ENCODE measurements around the gene CDH3. TPM values are rescaled to one million over a fixed set of nuclear protein-coding genes. Genes with fewer than 3 reads are reported as not detected.

Gene CDH3
- total RNA-seq, 4 donors from 2014 or later = 0.19 to 0.83 (median 0.75) TPM; not detected in 1

DNA sequence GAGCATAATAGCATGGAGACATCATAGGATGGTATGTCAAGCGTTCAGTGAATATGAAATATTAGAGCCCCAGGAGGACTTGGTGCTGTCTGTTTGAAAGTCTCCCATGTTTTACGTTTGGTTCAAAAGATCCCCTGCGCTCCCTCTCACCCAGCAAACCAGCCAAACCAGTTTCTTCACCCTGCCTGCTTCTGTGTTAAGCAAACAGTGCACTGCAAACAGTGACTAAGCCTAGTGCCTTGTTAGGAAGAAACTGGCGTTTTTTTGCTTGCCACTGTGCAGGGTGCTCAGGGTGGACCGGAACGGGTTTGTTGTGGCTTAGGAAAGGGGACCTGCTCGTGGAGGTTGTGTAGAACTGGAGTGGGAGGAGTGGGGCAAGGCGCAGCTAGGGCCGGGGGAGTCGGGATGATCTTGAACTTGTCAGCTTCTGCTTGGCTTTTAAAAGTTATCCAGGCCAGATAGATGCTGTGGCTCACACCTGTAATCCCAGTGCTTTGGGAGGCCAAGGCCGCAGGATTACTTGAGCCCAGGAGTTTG lies 99.7 kb downstream of the CDH3 start:
- intact Hi-C loops (cut with DNase I) = no loop called here
- 78% methylated on average over 11 of the region's 11 CpGs for WGBS
- DNase-seq (ENCODE audit: extremely low spot score) = no peak
- Histone ChIP-seq H3K27ac (replicated peaks in 1 of 4) (no peak overlapping the region), H3K27me3 (peaks cover 0 to 13% (median 0%) of the 10 kb centered on the region in 4 donors), H3K9me3 (no peaks in the 10 kb centered on the region), H3K4me1 (no peaks in the 10 kb centered on the region), H3K36me3 (no peaks in the 10 kb centered on the region), H3K4me3 (no peak overlapping the region)
- TF ChIP-seq POLR2A (IDR thresholded peaks at IDR 0.05; ENCODE audit: low read depth) (no peak), EP300 (IDR thresholded peaks at IDR 0.05) (no peak), POLR2AphosphoS5 (IDR thresholded peaks at IDR 0.05) (no peak)
- TF ChIP-seq, protein P1, sequence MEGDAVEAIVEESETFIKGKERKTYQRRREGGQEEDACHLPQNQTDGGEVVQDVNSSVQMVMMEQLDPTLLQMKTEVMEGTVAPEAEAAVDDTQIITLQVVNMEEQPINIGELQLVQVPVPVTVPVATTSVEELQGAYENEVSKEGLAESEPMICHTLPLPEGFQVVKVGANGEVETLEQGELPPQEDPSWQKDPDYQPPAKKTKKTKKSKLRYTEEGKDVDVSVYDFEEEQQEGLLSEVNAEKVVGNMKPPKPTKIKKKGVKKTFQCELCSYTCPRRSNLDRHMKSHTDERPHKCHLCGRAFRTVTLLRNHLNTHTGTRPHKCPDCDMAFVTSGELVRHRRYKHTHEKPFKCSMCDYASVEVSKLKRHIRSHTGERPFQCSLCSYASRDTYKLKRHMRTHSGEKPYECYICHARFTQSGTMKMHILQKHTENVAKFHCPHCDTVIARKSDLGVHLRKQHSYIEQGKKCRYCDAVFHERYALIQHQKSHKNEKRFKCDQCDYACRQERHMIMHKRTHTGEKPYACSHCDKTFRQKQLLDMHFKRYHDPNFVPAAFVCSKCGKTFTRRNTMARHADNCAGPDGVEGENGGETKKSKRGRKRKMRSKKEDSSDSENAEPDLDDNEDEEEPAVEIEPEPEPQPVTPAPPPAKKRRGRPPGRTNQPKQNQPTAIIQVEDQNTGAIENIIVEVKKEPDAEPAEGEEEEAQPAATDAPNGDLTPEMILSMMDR (IDR thresholded peaks at IDR 0.05) = no peak

DNA sequence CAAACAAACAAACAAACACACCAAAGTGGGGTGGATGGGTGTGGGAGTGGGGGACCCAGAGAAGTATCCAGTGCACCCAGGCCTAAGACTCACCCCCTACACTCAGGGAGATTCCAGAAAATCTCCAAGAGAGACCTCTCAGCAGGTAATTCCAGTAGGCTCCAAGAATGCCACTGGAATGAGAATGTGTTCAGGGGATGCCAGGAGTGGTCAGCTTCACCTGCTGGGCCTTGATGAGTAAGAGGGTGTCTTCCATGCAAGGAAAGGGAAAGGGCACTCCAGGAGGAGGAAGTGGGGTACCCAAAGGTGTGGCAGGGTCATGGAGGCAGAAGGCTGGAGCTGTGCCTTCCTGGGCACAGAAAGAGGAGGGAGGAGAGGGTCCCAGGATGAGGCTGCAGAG lies 101.8 kb downstream of the CDH3 start:
- no peaks in the 10 kb centered on the region for H3K4me1 ChIP-seq
- TF ChIP-seq, protein P1 (IDR thresholded peaks at IDR 0.05) = no peak
- TF ChIP-seq POLR2AphosphoS5 (IDR thresholded peaks at IDR 0.05) (no peak), POLR2A (IDR thresholded peaks at IDR 0.05; ENCODE audit: low read depth) (no peak), EP300 (IDR thresholded peaks at IDR 0.05) (no peak)
- H3K27ac ChIP-seq (replicated peaks in 1 of 4) = no peak overlapping the region
- H3K4me3 ChIP-seq = no peak overlapping the region
- intact Hi-C loops (cut with DNase I) = no loop called here
- H3K27me3 ChIP-seq = peaks cover 0 to 13% (median 0%) of the 10 kb centered on the region in 4 donors
- no peaks in the 10 kb centered on the region for H3K36me3 ChIP-seq
- no peaks in the 10 kb centered on the region for H3K9me3 ChIP-seq
- DNase-seq (ENCODE audit: extremely low spot score) = no peak

DNA sequence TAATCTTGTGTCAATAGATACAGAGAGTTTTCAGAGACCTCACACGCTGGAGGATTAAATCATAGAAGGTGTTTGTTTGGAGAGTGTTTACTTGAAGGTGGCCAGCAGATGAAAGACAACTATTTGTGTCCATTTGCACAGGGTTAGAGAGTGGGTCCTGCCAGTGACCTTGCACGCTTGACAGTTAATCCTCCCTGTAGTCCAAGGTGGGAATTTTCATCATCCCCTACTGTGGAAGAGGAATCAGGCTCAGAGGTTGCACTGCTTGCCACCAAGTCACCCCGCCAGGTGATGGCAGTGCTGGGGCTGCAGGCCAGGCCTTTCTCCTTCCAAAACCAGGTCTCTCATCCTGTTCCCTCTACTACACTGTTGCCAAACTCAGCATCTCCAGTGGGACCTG lies 104.3 kb downstream of the CDH3 start:
- no peaks in the 10 kb centered on the region for H3K4me1 ChIP-seq
- H3K4me3 ChIP-seq = no peak overlapping the region
- 95% methylated on average over 3 of the region's 3 CpGs for WGBS
- no peak for DNase-seq (ENCODE audit: extremely low spot score)
- no peak overlapping the region for H3K27ac ChIP-seq (replicated peaks in 1 of 4)
- no peak for TF ChIP-seq EP300 (IDR thresholded peaks at IDR 0.05)
- no peak for TF ChIP-seq POLR2A (IDR thresholded peaks at IDR 0.05; ENCODE audit: low read depth)
- TF ChIP-seq POLR2AphosphoS5 (IDR thresholded peaks at IDR 0.05) = no peak
- TF ChIP-seq, protein P1 (IDR thresholded peaks at IDR 0.05) = no peak
- H3K36me3 ChIP-seq = no peaks in the 10 kb centered on the region
- no peaks in the 10 kb centered on the region for H3K9me3 ChIP-seq
- H3K27me3 ChIP-seq = peaks cover 0 to 13% (median 0%) of the 10 kb centered on the region in 4 donors
- intact Hi-C loops (cut with DNase I) = no loop called here

Small RNA genes lying within 50 kb of the gene (small RNA-seq; reads per million reads assigned to genes)
- gene HSPE1P5 = 0 reads per million in 3 donors
- gene RF01233 = 0 reads per million in 3 donors
- 0 reads per million in 3 donors for gene RNA5SP429

Other genes with a start within 250 kb of the CDH3 start
- gene SMPD3, start 196.8 kb upstream of the CDH3 start, total RNA-seq = under 1 TPM; 0.32 to 0.92 (median 0.54) TPM
- gene ZFP90, start 106.0 kb upstream of the CDH3 start, total RNA-seq = 10 to 100 TPM; 27.8 to 31.0 (median 29.5) TPM
- under 1 TPM; 0.17 to 0.83 (median 0.51) TPM for gene CDH1, start 92.0 kb downstream of the CDH3 start, total RNA-seq
- gene TANGO6, start 198.2 kb downstream of the CDH3 start, total RNA-seq = 10 to 100 TPM; 15.7 to 21.3 (median 18.3) TPM

Data from esophagus muscularis mucosa (tissue), 4 donors.